ENCODE results near the gene HBEGF.

HBEGF gene

GRCh38 chr5:140301136-140301535 lies 45.3 kb downstream of the HBEGF start:
- no peak for DNase-seq

GRCh38 chr5:140299056-140299455 lies 47.3 kb downstream of the HBEGF start:
- no peak for DNase-seq

- DNase-seq, result no peak
Observed at GRCh38 chr5:140298183-140298601, 48.2 kb downstream of the HBEGF start.

- no peak for DNase-seq
Observed at GRCh38 chr5:140297283-140297682, 49.1 kb downstream of the HBEGF start.

GRCh38 chr5:140296289-140296688 lies 50.1 kb downstream of the HBEGF start:
- DNase-seq, result no peak

GRCh38 chr5:140295414-140295813 lies 51.0 kb downstream of the HBEGF start:
- no peak for DNase-seq

GRCh38 chr5:140294753-140295152 lies 51.6 kb downstream of the HBEGF start:
- no peak for DNase-seq

GRCh38 chr5:140293849-140294100 lies 52.6 kb downstream of the HBEGF start:
- no peak for DNase-seq

- no peak for DNase-seq
Observed at GRCh38 chr5:140293091-140293848, 53.1 kb downstream of the HBEGF start.

- no peak for DNase-seq
Observed at GRCh38 chr5:140292212-140293036, 54.0 kb downstream of the HBEGF start.

- DNase-seq, result no peak
Observed at GRCh38 chr5:140287801-140288521, 58.4 kb downstream of the HBEGF start.

GRCh38 chr5:140286424-140286823 lies 60.0 kb downstream of the HBEGF start:
- DNase-seq, result no peak

GRCh38 chr5:140284013-140284412 lies 62.4 kb downstream of the HBEGF start:
- no peak for DNase-seq

Data from NCI-H1048 (cell line).